HCT116 (cell line): ENCODE results near the gene RNPEPL1. TPM values are rescaled to one million over a fixed set of nuclear protein-coding genes. Genes with fewer than 3 reads are reported as not detected.

Experiments used
- ATAC-seq: fragments of 200-7000 bp; cut with Tn5 transposase; 2 replicates; pipeline ENCODE4 v1.9.1; 2020; ENCODE audit warnings: mild to moderate bottlenecking, moderate library complexity
- BruUV-seq: library from RNA; stranded (reverse); fragments of 400-500 nt; replicated peaks from 2 replicates; lab custom pipeline; 2021; lab: Mats Ljungman, UMichigan
- CTCF ChIA-PET: fragments of 300-600 bp; sonication (Branson Sonifier 250); formaldehyde crosslinking; loops from one replicate; lab custom pipeline; 2021; ENCODE audit warnings: antibody characterized with exemption; lab: Charles Lee
- POLR2A ChIA-PET: fragments of 300-600, 350-600 bp; sonication (Branson Sonifier 250); formaldehyde crosslinking; loops from one replicate; lab custom pipeline; 2021; ENCODE audit warnings: antibody characterized with exemption; lab: Charles Lee
- RAD21 ChIA-PET, 2 experiments: fragments of 300-600 bp; sonication (Branson Sonifier 250); formaldehyde crosslinking; loops; one replicate each; lab custom pipeline; 2023; ENCODE audit warnings: low total read pairs in 2 of 2; ENCODE audit not compliant: uncharacterized antibody in 2 of 2, unreplicated experiment in 2 of 2, low non-redundant PET in 1 of 2; lab: Charles Lee
- DNase-seq: peaks from one replicate; pipeline ENCODE4 v3.0.0-alpha.2; 2010; ENCODE audit warnings: low read depth, low spot score
- H2AFZ ChIP-seq: fragments of 200-600 bp; shearing (Covaris generic), sonication (generic); 2 replicates; pipeline ENCODE4 v1.6.1; 2017; ENCODE audit warnings: low read depth, mixed run types, mixed read lengths, antibody characterized with exemption, low read length; ENCODE audit not compliant: poor library complexity, severe bottlenecking
- H3K27ac ChIP-seq: 2 replicates; pipeline ENCODE4 v1.5.1; 2012; ENCODE audit warnings: low read depth, low read length
- H3K27me3 ChIP-seq: fragments of 200-600 bp; sonication (generic); 2 replicates; pipeline ENCODE4 v1.6.1; 2016; ENCODE audit warnings: mixed run types, low read length, mixed read lengths; ENCODE audit not compliant: insufficient read depth
- H3K36me3 ChIP-seq, 2 experiments: fragments of 200-500 bp in 1 of 2; fragments of 200-600 bp in 1 of 2; sonication (Bioruptor generic) in 1 of 2; sonication (generic) in 1 of 2; 2 replicates each; pipeline versions ENCODE4 v1.5.1 to v1.6.1; 2014 to 2016; ENCODE audit warnings: low read length in 2 of 2, inconsistent platforms in 1 of 2, mixed read lengths in 1 of 2, mixed run types in 1 of 2; ENCODE audit not compliant: insufficient read depth in 2 of 2, control insufficient read depth in 1 of 2
- H3K4me1 ChIP-seq, 2 experiments: fragments of 200-600 bp in 1 of 2; sonication (generic) in 1 of 2; 2 replicates each; pipeline versions ENCODE4 v1.5.1 to v1.6.1; 2012 to 2017; ENCODE audit warnings: low read length in 2 of 2, inconsistent platforms in 1 of 2, mild to moderate bottlenecking in 1 of 2, mixed read lengths in 1 of 2, mixed run types in 1 of 2, moderate library complexity in 1 of 2; ENCODE audit not compliant: insufficient read depth in 2 of 2, control insufficient read depth in 1 of 2
- H3K4me2 ChIP-seq: fragments of 200-600 bp; sonication (generic); 2 replicates; pipeline ENCODE4 v1.6.1; 2017; ENCODE audit warnings: mixed run types, low read length, mixed read lengths
- H3K4me3 ChIP-seq, 2 experiments: fragments of 200-600 bp in 1 of 2; sonication (generic) in 1 of 2; replicated peaks in 1 of 2; 2 replicates each; pipeline ENCODE4 v1.5.1; 2011 to 2016; ENCODE audit warnings: low read length in 2 of 2, control low read depth in 1 of 2, low read depth in 1 of 2, mild to moderate bottlenecking in 1 of 2, mixed read lengths in 1 of 2, mixed run types in 1 of 2
- H3K79me2 ChIP-seq: fragments of 200-600 bp; sonication (generic); 2 replicates; pipeline ENCODE4 v1.6.1; 2017; ENCODE audit warnings: mild to moderate bottlenecking, mixed run types, low read length, moderate library complexity, mixed read lengths; ENCODE audit not compliant: insufficient read depth
- H3K9ac ChIP-seq: fragments of 200-600 bp; sonication (generic); 2 replicates; pipeline ENCODE4 v1.6.1; 2016; ENCODE audit warnings: low read length, mixed read lengths
- H3K9me2 ChIP-seq: fragments of 200-600 bp; sonication (generic), shearing (Covaris generic); 2 replicates; pipeline ENCODE4 v1.6.1; 2017; ENCODE audit warnings: mixed run types, mild to moderate bottlenecking, moderate library complexity; ENCODE audit not compliant: insufficient read depth
- H3K9me3 ChIP-seq, 2 experiments: fragments of 200-500 bp in 1 of 2; fragments of 200-600 bp in 1 of 2; sonication (Bioruptor generic) in 1 of 2; sonication (generic) in 1 of 2; 2 replicates each; pipeline ENCODE4 v1.6.1; 2014 to 2017; ENCODE audit warnings: low read length in 2 of 2, mixed read lengths in 2 of 2, inconsistent platforms in 1 of 2, low read depth in 1 of 2, mild to moderate bottlenecking in 1 of 2, mixed run types in 1 of 2, moderate library complexity in 1 of 2; ENCODE audit not compliant: control insufficient read depth in 1 of 2, insufficient read depth in 1 of 2
- H4K20me1 ChIP-seq: fragments of 200-600 bp; sonication (generic), shearing (Covaris generic); 2 replicates; pipeline ENCODE4 v1.6.1; 2017; ENCODE audit warnings: mixed run types, mild to moderate bottlenecking, moderate library complexity; ENCODE audit not compliant: insufficient read depth
- EZH2phosphoT487 ChIP-seq: fragments of 200-600 bp; IDR thresholded peaks from 2 replicates; pipeline ENCODE4 v1.6.1; 2018; ENCODE audit warnings: antibody characterized with exemption, borderline replicate concordance
- RAD21 ChIP-seq: IDR thresholded peaks from 2 replicates; pipeline ENCODE4 v1.6.1; 2012; ENCODE audit warnings: low read depth, mild to moderate bottlenecking
- SP1 ChIP-seq: IDR thresholded peaks from 2 replicates; pipeline ENCODE4 v1.6.1; 2012; ENCODE audit warnings: low read depth
- SRF ChIP-seq: IDR thresholded peaks from 2 replicates; pipeline ENCODE4 v1.6.1; 2012; ENCODE audit warnings: low read depth
- YY1 ChIP-seq: IDR thresholded peaks from 2 replicates; pipeline ENCODE4 v1.6.1; 2011; ENCODE audit warnings: low read length, low read depth, moderate library complexity, mild to moderate bottlenecking; ENCODE audit not compliant: insufficient replicate concordance; ENCODE audit errors: extremely low read depth
- ZFX ChIP-seq: fragments of 450-650 bp; IDR thresholded peaks from 2 replicates; pipeline ENCODE4 v1.6.1; 2017
- ZNF274 ChIP-seq: fragments of 200-500 bp; sonication (Bioruptor generic); IDR thresholded peaks from 2 replicates; pipeline ENCODE4 v1.6.1; 2014; ENCODE audit warnings: mild to moderate bottlenecking, low read depth, low read length, inconsistent platforms
- intact Hi-C: fragments of 100-400 bp; cut with micrococcal nuclease; formaldehyde crosslinking; loops from 2 replicates; pipeline ENCODE4 v1.10.0; 2022
- total RNA-seq: library from RNA; stranded (reverse); gene quantifications from one replicate; pipeline ENCODE4 v1.2.1, GENCODE V29; 2021; ENCODE audit not compliant: unreplicated experiment
- TF ChIP-seq, protein P1 (sequence below), 3 experiments: fragments of 200-600 bp in 1 of 3; sonication (generic) in 1 of 3; IDR thresholded peaks in 2 of 3; conservative IDR thresholded peaks in 1 of 3; 2 replicates each; pipeline ENCODE4 v1.5.1; 2012 to 2017; ENCODE audit warnings: low read depth in 2 of 3, low read length in 2 of 3, antibody characterized with exemption in 1 of 3, borderline replicate concordance in 1 of 3, control low read depth in 1 of 3, mild to moderate bottlenecking in 1 of 3, mixed read lengths in 1 of 3, mixed run types in 1 of 3, moderate library complexity in 1 of 3; ENCODE audit not compliant: insufficient read depth in 1 of 3
- TF ChIP-seq, protein P2 (sequence below): IDR thresholded peaks from 2 replicates; pipeline ENCODE4 v1.6.1; 2012; ENCODE audit warnings: low read depth
- TF ChIP-seq, protein P3 (sequence below): IDR thresholded peaks from 2 replicates; pipeline ENCODE4 v1.6.1; 2011; ENCODE audit warnings: mild to moderate bottlenecking, low read length, moderate library complexity; ENCODE audit not compliant: insufficient replicate concordance; ENCODE audit errors: extremely low read depth

The RNPEPL1 gene
- total RNA-seq, 1 experiment from 2014 or later = 49.7 TPM

DNA sequence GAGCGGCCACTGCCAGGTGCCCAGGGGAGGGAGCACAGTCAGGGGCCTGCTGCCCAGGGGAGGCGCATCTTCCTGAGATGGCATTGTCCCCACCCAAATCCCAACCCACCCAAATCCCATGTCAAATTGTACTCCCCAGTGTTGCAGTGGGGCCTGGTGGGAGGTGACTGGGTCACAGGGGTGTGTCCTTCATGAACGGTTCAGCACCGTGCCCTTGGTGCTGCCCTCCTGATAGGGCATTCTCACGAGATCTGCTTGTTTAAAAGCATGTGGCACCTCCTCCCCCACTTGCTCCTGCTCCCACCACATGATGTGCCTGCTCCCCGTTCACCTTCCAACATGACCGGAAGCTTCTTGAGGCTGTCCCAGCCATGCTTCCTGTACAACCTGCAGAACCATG lies 38.1 kb upstream of the RNPEPL1 start:
- ChIA-PET POLR2A (no interaction called here), RAD21 (no interaction called here), CTCF (no interaction called here)
- TF ChIP-seq EZH2phosphoT487 (no peak), RAD21 (no peak), YY1 (no peak), SRF (no peak), SP1 (no peak), ZNF274 (no peak), ZFX (no peak)
- TF ChIP-seq, protein P1, sequence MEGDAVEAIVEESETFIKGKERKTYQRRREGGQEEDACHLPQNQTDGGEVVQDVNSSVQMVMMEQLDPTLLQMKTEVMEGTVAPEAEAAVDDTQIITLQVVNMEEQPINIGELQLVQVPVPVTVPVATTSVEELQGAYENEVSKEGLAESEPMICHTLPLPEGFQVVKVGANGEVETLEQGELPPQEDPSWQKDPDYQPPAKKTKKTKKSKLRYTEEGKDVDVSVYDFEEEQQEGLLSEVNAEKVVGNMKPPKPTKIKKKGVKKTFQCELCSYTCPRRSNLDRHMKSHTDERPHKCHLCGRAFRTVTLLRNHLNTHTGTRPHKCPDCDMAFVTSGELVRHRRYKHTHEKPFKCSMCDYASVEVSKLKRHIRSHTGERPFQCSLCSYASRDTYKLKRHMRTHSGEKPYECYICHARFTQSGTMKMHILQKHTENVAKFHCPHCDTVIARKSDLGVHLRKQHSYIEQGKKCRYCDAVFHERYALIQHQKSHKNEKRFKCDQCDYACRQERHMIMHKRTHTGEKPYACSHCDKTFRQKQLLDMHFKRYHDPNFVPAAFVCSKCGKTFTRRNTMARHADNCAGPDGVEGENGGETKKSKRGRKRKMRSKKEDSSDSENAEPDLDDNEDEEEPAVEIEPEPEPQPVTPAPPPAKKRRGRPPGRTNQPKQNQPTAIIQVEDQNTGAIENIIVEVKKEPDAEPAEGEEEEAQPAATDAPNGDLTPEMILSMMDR (IDR thresholded peaks at IDR 0.05 in 2 of 3, conservative IDR thresholded peaks at IDR 0.05 in 1 of 3; ENCODE audit: borderline replicate concordance in 1 of 3, insufficient read depth in 1 of 3, low read depth in 2 of 3, low read length in 2 of 3) = no peak
- TF ChIP-seq, protein P2, sequence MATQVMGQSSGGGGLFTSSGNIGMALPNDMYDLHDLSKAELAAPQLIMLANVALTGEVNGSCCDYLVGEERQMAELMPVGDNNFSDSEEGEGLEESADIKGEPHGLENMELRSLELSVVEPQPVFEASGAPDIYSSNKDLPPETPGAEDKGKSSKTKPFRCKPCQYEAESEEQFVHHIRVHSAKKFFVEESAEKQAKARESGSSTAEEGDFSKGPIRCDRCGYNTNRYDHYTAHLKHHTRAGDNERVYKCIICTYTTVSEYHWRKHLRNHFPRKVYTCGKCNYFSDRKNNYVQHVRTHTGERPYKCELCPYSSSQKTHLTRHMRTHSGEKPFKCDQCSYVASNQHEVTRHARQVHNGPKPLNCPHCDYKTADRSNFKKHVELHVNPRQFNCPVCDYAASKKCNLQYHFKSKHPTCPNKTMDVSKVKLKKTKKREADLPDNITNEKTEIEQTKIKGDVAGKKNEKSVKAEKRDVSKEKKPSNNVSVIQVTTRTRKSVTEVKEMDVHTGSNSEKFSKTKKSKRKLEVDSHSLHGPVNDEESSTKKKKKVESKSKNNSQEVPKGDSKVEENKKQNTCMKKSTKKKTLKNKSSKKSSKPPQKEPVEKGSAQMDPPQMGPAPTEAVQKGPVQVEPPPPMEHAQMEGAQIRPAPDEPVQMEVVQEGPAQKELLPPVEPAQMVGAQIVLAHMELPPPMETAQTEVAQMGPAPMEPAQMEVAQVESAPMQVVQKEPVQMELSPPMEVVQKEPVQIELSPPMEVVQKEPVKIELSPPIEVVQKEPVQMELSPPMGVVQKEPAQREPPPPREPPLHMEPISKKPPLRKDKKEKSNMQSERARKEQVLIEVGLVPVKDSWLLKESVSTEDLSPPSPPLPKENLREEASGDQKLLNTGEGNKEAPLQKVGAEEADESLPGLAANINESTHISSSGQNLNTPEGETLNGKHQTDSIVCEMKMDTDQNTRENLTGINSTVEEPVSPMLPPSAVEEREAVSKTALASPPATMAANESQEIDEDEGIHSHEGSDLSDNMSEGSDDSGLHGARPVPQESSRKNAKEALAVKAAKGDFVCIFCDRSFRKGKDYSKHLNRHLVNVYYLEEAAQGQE = no peak
- TF ChIP-seq, protein P3, sequence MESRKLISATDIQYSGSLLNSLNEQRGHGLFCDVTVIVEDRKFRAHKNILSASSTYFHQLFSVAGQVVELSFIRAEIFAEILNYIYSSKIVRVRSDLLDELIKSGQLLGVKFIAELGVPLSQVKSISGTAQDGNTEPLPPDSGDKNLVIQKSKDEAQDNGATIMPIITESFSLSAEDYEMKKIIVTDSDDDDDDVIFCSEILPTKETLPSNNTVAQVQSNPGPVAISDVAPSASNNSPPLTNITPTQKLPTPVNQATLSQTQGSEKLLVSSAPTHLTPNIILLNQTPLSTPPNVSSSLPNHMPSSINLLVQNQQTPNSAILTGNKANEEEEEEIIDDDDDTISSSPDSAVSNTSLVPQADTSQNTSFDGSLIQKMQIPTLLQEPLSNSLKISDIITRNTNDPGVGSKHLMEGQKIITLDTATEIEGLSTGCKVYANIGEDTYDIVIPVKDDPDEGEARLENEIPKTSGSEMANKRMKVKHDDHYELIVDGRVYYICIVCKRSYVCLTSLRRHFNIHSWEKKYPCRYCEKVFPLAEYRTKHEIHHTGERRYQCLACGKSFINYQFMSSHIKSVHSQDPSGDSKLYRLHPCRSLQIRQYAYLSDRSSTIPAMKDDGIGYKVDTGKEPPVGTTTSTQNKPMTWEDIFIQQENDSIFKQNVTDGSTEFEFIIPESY = no peak
- H3K9ac ChIP-seq = no peak overlapping the region
- no peak overlapping the region for H3K27ac ChIP-seq
- H3K4me1 ChIP-seq = no peaks in the 10 kb centered on the region
- no peaks in the 10 kb centered on the region for H3K9me2 ChIP-seq
- peaks cover 0 to 28% of the 10 kb centered on the region in 2 experiments; a peak in 2 of 4 replicates for H3K36me3 ChIP-seq
- H3K79me2 ChIP-seq = peaks cover 5% of the 10 kb centered on the region
- no peaks in the 10 kb centered on the region for H4K20me1 ChIP-seq
- no peak overlapping the region for H2AFZ ChIP-seq
- no peak for DNase-seq
- no TSS peak for BruUV-seq
- no peak overlapping the region for H3K4me3 ChIP-seq
- ATAC-seq = no peak
- H3K27me3 ChIP-seq = no peaks in the 10 kb centered on the region
- peaks cover 20 to 38% of the 10 kb centered on the region in 2 experiments for H3K9me3 ChIP-seq
- intact Hi-C loops = no loop called here
- H3K4me2 ChIP-seq = no peak overlapping the region
